OCI-LY7 (cell line): ENCODE results near the gene ARHGAP26. TPM values are rescaled to one million over a fixed set of nuclear protein-coding genes. Genes with fewer than 3 reads are reported as not detected.

ENCODE experiments used
- BruUV-seq: library from RNA; stranded (reverse); fragments of 400-500 nt; replicated peaks from 2 replicates; lab custom pipeline; 2021; lab: Mats Ljungman, UMichigan
- CTCF ChIA-PET: fragments of 300-600 bp; sonication (Branson Sonifier 250); formaldehyde crosslinking; loops from one replicate; lab custom pipeline; 2022; ENCODE audit warnings: antibody characterized with exemption; ENCODE audit not compliant: unreplicated experiment; lab: Charles Lee
- POLR2A ChIA-PET: fragments of 300-600 bp; sonication (Branson Sonifier 250); formaldehyde crosslinking; loops from one replicate; lab custom pipeline; 2022; ENCODE audit warnings: antibody characterized with exemption; lab: Charles Lee
- DNase-seq: peaks from one replicate; pipeline ENCODE4 v3.0.0-alpha.2; 2015; ENCODE audit warnings: low spot score
- H2AFZ ChIP-seq: fragments of 200-600 bp; sonication (generic), shearing (Covaris generic); 2 replicates; pipeline ENCODE4 v1.6.1; 2014; ENCODE audit warnings: mild to moderate bottlenecking, antibody characterized with exemption, low read length, moderate library complexity
- H3K27ac ChIP-seq: fragments of 200-600 bp; sonication (generic); 2 replicates; pipeline ENCODE4 v1.5.1; 2014; ENCODE audit warnings: mixed run types, low read depth, mild to moderate bottlenecking, moderate library complexity, low read length, inconsistent platforms; ENCODE audit not compliant: poor library complexity, severe bottlenecking
- H3K36me3 ChIP-seq: fragments of 200-600 bp; sonication (generic); 2 replicates; pipeline ENCODE4 v1.6.1; 2014; ENCODE audit warnings: mild to moderate bottlenecking, antibody characterized with exemption, low read length, moderate library complexity, mixed read lengths; ENCODE audit not compliant: insufficient read depth
- H3K4me1 ChIP-seq: fragments of 200-600 bp; sonication (generic); 2 replicates; pipeline ENCODE4 v1.5.1; 2014; ENCODE audit warnings: mild to moderate bottlenecking, low read length; ENCODE audit not compliant: insufficient read depth, poor library complexity, severe bottlenecking
- H3K4me2 ChIP-seq: fragments of 200-600 bp; sonication (generic); 2 replicates; pipeline ENCODE4 v1.6.1; 2014; ENCODE audit warnings: mild to moderate bottlenecking, low read length
- H3K4me3 ChIP-seq: fragments of 200-600 bp; sonication (generic); 2 replicates; pipeline ENCODE4 v1.5.1; 2014; ENCODE audit warnings: mild to moderate bottlenecking, low read depth, low read length; ENCODE audit not compliant: poor library complexity, severe bottlenecking
- H3K79me2 ChIP-seq: fragments of 200-600 bp; sonication (generic); 2 replicates; pipeline ENCODE4 v1.6.1; 2016; ENCODE audit warnings: low read depth, mild to moderate bottlenecking, low read length, moderate library complexity, mixed read lengths; ENCODE audit not compliant: insufficient read depth
- H3K9me2 ChIP-seq: fragments of 200-600 bp; sonication (generic); 2 replicates; pipeline ENCODE4 v1.6.1; 2016; ENCODE audit warnings: mild to moderate bottlenecking, low read length, mixed read lengths; ENCODE audit not compliant: insufficient read depth
- H3K9me3 ChIP-seq: fragments of 200-600 bp; sonication (generic); 2 replicates; pipeline ENCODE4 v1.6.1; 2014; ENCODE audit warnings: mild to moderate bottlenecking, mixed run types, low read length, mixed read lengths
- H4K20me1 ChIP-seq: fragments of 200-600 bp; sonication (generic); 2 replicates; pipeline ENCODE4 v1.6.1; 2014; ENCODE audit warnings: mild to moderate bottlenecking, antibody characterized with exemption, low read length, moderate library complexity, mixed read lengths; ENCODE audit not compliant: insufficient read depth
- CTCF ChIP-seq: fragments of 200-600 bp; sonication (generic); conservative IDR thresholded peaks from 2 replicates; pipeline ENCODE4 v1.5.1; 2014; ENCODE audit warnings: mild to moderate bottlenecking, antibody characterized with exemption, low read length, moderate library complexity, mixed read lengths
- EZH2phosphoT487 ChIP-seq: fragments of 200-600 bp; sonication (generic); IDR thresholded peaks from 2 replicates; pipeline ENCODE4 v1.6.1; 2018; ENCODE audit warnings: low read depth, borderline replicate concordance, mild to moderate bottlenecking, mixed run types, antibody characterized with exemption, low read length, moderate library complexity, mixed read lengths
- intact Hi-C: fragments of 100-400 bp; cut with micrococcal nuclease; formaldehyde crosslinking; loops from one replicate; pipeline ENCODE4 v1.10.0; 2022; ENCODE audit not compliant: unreplicated experiment
- total RNA-seq, 2 experiments: library from RNA; depleted of rRNA in 1 of 2; stranded (reverse); fragments of >200 nt in 1 of 2; shearing (Covaris generic) in 1 of 2; gene quantifications; 2 replicates each; pipeline ENCODE4 v1.2.3, GENCODE V29; 2014 to 2022

Gene ARHGAP26
- total RNA-seq, 2 experiments from 2014 or later: 7.0 to 19.1 TPM

- Histone ChIP-seq H3K4me1 (no peaks in the 10 kb centered on the region), H2AFZ (no peak overlapping the region), H3K4me2 (no peak overlapping the region), H3K79me2 (no peaks in the 10 kb centered on the region), H3K9me3 (no peaks in the 10 kb centered on the region), H3K9me2 (no peaks in the 10 kb centered on the region), H3K27ac (no peak overlapping the region), H3K4me3 (no peak overlapping the region), H3K36me3 (no peaks in the 10 kb centered on the region), H4K20me1 (no peaks in the 10 kb centered on the region)
- DNase-seq: no peak
- BruUV-seq: no TSS peak
- intact Hi-C loops: no loop called here
- CTCF ChIA-PET: no interaction called here
- POLR2A ChIA-PET: no interaction called here
- TF ChIP-seq CTCF (no peak), EZH2phosphoT487 (no peak)
These were observed 404.7 kb downstream of the ARHGAP26 start for GRCh38 chr5:143174714-143175398.

- Histone ChIP-seq H3K79me2 (no peaks in the 10 kb centered on the region), H3K36me3 (no peaks in the 10 kb centered on the region), H3K4me3 (no peak overlapping the region), H3K27ac (no peak overlapping the region), H3K9me3 (no peaks in the 10 kb centered on the region), H3K4me1 (no peaks in the 10 kb centered on the region), H3K9me2 (no peaks in the 10 kb centered on the region), H2AFZ (no peak overlapping the region), H4K20me1 (no peaks in the 10 kb centered on the region), H3K4me2 (no peak overlapping the region)
- TF ChIP-seq EZH2phosphoT487: no peak
- no peak for TF ChIP-seq CTCF
- BruUV-seq: no TSS peak
- no peak for DNase-seq
- intact Hi-C loops: no loop called here
- POLR2A ChIA-PET: interaction anchor here (0.7 kb wide), 1 partner anchor 105 kb away, joined by 3 read pairs; no protein-coding TSS in a partner anchor
- CTCF ChIA-PET: no interaction called here
These were observed 405.9 kb downstream of the ARHGAP26 start for GRCh38 chr5:143176048-143176447.

GRCh38 chr5:143177263-143177983 lies 407.2 kb downstream of the ARHGAP26 start:
- Histone ChIP-seq H3K4me3 (no peak overlapping the region), H3K4me2 (no peak overlapping the region), H3K36me3 (no peaks in the 10 kb centered on the region), H3K27ac (no peak overlapping the region), H3K9me2 (no peaks in the 10 kb centered on the region), H3K79me2 (no peaks in the 10 kb centered on the region), H2AFZ (no peak overlapping the region), H3K9me3 (no peaks in the 10 kb centered on the region), H3K4me1 (no peaks in the 10 kb centered on the region), H4K20me1 (no peaks in the 10 kb centered on the region)
- CTCF ChIA-PET: no interaction called here
- intact Hi-C loops: no loop called here
- TF ChIP-seq CTCF (no peak), EZH2phosphoT487 (no peak)
- POLR2A ChIA-PET: interaction anchor here (0.6 to 1.2 kb wide), 5 partner anchors 12 to 1190 kb away, joined by 3 to 5 read pairs (median 4); no protein-coding TSS in a partner anchor
- no peak for DNase-seq
- BruUV-seq: no TSS peak
